ENCODE data around the gene PIGK.

The PIGK gene

GRCh38 chr1:77096496-77097255 is 122.6 kb downstream of the PIGK start:
- no peak for TF ChIP-seq EZH2phosphoT487 (IDR thresholded peaks at IDR 0.05; ENCODE audit: borderline replicate concordance, low read length)
- TF ChIP-seq, protein P1, sequence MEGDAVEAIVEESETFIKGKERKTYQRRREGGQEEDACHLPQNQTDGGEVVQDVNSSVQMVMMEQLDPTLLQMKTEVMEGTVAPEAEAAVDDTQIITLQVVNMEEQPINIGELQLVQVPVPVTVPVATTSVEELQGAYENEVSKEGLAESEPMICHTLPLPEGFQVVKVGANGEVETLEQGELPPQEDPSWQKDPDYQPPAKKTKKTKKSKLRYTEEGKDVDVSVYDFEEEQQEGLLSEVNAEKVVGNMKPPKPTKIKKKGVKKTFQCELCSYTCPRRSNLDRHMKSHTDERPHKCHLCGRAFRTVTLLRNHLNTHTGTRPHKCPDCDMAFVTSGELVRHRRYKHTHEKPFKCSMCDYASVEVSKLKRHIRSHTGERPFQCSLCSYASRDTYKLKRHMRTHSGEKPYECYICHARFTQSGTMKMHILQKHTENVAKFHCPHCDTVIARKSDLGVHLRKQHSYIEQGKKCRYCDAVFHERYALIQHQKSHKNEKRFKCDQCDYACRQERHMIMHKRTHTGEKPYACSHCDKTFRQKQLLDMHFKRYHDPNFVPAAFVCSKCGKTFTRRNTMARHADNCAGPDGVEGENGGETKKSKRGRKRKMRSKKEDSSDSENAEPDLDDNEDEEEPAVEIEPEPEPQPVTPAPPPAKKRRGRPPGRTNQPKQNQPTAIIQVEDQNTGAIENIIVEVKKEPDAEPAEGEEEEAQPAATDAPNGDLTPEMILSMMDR (IDR thresholded peaks at IDR 0.05; ENCODE audit: low read depth, low read length, poor library complexity, severe bottlenecking) = no peak
- Histone ChIP-seq H3K4me2 (ENCODE audit: low read length) (no peak overlapping the region), H3K27ac (ENCODE audit: low read depth, low read length) (no peak overlapping the region), H3K9me2 (replicated peaks; ENCODE audit: control insufficient read depth, low read length) (no peaks in the 10 kb centered on the region), H3K27me3 (ENCODE audit: control insufficient read depth, low read length) (no peaks in the 10 kb centered on the region), H3K4me1 (ENCODE audit: control insufficient read depth, low read length) (no peaks in the 10 kb centered on the region), H3K79me2 (ENCODE audit: control insufficient read depth, low read length) (no peaks in the 10 kb centered on the region), H4K20me1 (ENCODE audit: control insufficient read depth, insufficient read depth, low read depth, low read length) (no peaks in the 10 kb centered on the region), H3K36me3 (ENCODE audit: control insufficient read depth, low read length) (no peaks in the 10 kb centered on the region), H3F3A (ENCODE audit: control insufficient read depth, insufficient read depth) (no peaks in the 10 kb centered on the region), H3K4me3 (ENCODE audit: low read length) (no peak overlapping the region), H3K9me3 (ENCODE audit: control insufficient read depth, insufficient read depth, low read length) (no peaks in the 10 kb centered on the region)

DNA sequence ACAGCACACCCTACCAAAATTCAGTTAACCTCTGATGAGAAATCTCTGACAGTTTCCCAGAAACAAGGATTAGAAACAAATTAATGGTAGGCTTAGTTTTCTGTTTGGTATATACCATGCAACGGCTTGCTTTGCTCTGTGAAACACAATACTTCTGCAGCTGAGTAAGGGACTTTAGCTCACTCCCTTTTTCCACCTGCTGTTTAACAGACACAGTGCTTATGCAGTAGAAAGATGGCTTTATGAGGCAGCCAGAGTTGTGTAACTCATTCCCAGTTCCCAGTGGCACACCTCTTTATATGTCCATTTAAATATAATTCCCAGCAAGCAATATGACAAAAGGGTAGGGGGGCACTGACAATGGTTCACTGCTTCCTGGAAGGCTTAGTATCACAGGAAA is 124.0 kb downstream of the PIGK start:
- H3K27me3 ChIP-seq (ENCODE audit: control insufficient read depth, low read length) = no peaks in the 10 kb centered on the region

DNA sequence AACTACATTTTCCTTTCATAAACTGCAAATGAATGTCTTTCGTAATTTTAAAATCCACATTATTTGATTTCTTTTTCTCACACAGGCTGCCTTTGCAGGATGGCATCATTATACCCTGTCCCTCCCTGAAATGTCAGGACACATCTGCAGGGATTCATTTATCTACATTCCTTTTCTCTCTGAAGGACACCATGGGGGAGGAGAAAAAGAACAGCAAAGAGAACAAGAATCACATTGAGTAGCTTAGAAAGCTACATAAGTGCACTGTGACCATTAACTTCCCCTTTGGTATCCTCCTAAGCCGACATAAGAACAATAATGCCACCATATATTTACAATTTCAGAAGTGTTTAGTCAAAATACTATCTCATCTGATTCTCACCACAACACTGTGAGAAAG is 129.5 kb downstream of the PIGK start:
- Histone ChIP-seq H3K4me3 (ENCODE audit: low read length) (no peak overlapping the region), H3K27me3 (ENCODE audit: control insufficient read depth, low read length) (no peaks in the 10 kb centered on the region), H3K79me2 (ENCODE audit: control insufficient read depth, low read length) (no peaks in the 10 kb centered on the region), H3K36me3 (ENCODE audit: control insufficient read depth, low read length) (no peaks in the 10 kb centered on the region), H3K27ac (ENCODE audit: low read depth, low read length) (no peak overlapping the region), H3K9me2 (replicated peaks; ENCODE audit: control insufficient read depth, low read length) (no peaks in the 10 kb centered on the region), H3K4me1 (ENCODE audit: control insufficient read depth, low read length) (no peaks in the 10 kb centered on the region), H3K4me2 (ENCODE audit: low read length) (no peak overlapping the region), H3K9me3 (ENCODE audit: control insufficient read depth, insufficient read depth, low read length) (no peaks in the 10 kb centered on the region), H4K20me1 (ENCODE audit: control insufficient read depth, insufficient read depth, low read depth, low read length) (no peaks in the 10 kb centered on the region), H3F3A (ENCODE audit: control insufficient read depth, insufficient read depth) (no peaks in the 10 kb centered on the region)
- TF ChIP-seq, protein P1 (IDR thresholded peaks at IDR 0.05; ENCODE audit: low read depth, low read length, poor library complexity, severe bottlenecking) = no peak
- TF ChIP-seq EZH2phosphoT487 (IDR thresholded peaks at IDR 0.05; ENCODE audit: borderline replicate concordance, low read length) = no peak

More for the DNA sequence above, 124.0 kb downstream of the PIGK start:
- Histone ChIP-seq H3K79me2 (ENCODE audit: control insufficient read depth, low read length) (no peaks in the 10 kb centered on the region), H3K36me3 (ENCODE audit: control insufficient read depth, low read length) (no peaks in the 10 kb centered on the region), H3K4me3 (ENCODE audit: low read length) (no peak overlapping the region), H3K9me2 (replicated peaks; ENCODE audit: control insufficient read depth, low read length) (no peaks in the 10 kb centered on the region), H3K4me1 (ENCODE audit: control insufficient read depth, low read length) (no peaks in the 10 kb centered on the region), H3K27ac (ENCODE audit: low read depth, low read length) (no peak overlapping the region), H4K20me1 (ENCODE audit: control insufficient read depth, insufficient read depth, low read depth, low read length) (no peaks in the 10 kb centered on the region), H3K4me2 (ENCODE audit: low read length) (no peak overlapping the region), H3F3A (ENCODE audit: control insufficient read depth, insufficient read depth) (no peaks in the 10 kb centered on the region), H3K9me3 (ENCODE audit: control insufficient read depth, insufficient read depth, low read length) (no peaks in the 10 kb centered on the region)
- TF ChIP-seq, protein P1 (IDR thresholded peaks at IDR 0.05; ENCODE audit: low read depth, low read length, poor library complexity, severe bottlenecking) = no peak
- no peak for TF ChIP-seq EZH2phosphoT487 (IDR thresholded peaks at IDR 0.05; ENCODE audit: borderline replicate concordance, low read length)
